ENCODE measurements around the gene TRMT11. TPM values are rescaled to one million over a fixed set of nuclear protein-coding genes. Genes with fewer than 3 reads are reported as not detected.
"Not testable (repeated sequence)": the region's sequence is repeated elsewhere in the genome, so short reads cannot be mapped to it uniquely, and the experiment has no call there.

TRMT11 gene
- 10 to 100 TPM; 30.8 to 34.4 (median 31.2) TPM for polyA plus RNA-seq (ENCODE audit: insufficient read length in 4 of 4)

DNA sequence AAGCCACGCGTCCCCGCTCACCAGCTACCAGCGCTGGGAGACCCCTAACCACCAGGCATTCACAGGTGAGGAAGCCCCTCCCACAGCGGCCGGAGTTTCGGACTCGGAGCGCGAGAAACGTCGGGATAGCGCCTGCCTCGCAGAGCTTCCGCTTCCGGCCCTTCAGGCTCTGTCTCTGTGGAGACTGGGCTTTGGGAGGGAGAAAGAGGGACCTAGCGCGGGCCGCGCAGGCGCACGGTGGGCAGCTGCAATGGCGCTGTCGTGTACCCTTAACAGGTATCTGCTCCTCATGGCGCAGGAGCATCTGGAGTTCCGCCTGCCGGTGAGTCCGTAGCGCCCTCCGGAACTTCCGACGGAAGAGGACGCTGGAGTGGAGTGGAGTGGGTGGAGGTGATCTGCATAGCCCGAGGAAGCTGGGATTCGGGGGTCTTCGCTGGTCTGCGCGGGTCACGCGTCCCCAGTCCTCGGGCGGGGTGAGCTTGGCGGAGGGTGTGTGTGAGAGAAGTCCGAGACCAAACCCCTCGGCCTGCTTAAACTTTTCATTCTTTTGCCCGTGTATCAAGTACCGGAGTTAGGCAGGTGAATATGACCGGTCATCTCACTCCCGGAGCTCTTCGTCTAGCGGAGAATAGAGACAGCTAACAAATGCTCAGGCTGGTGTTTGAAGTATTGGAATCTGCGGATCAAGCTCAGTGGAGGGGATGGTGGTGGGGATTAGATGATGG, at the start of gene TRMT11:
Gene TRMT11 (plus strand): TSS at position 240 of the 725 bp plus-strand sequence. CDS start 11 bp downstream, at position 251.
- peak; percentile 73 to 85 (median 83) for DNase-seq (ENCODE audit: low read depth in 4 of 4, low spot score in 3 of 4)

- no peak for DNase-seq (ENCODE audit: low read depth in 4 of 4, low spot score in 3 of 4)
Measured at GRCh38 chr6:125939026-125939425, 47.3 kb upstream of the TRMT11 start.

DNA sequence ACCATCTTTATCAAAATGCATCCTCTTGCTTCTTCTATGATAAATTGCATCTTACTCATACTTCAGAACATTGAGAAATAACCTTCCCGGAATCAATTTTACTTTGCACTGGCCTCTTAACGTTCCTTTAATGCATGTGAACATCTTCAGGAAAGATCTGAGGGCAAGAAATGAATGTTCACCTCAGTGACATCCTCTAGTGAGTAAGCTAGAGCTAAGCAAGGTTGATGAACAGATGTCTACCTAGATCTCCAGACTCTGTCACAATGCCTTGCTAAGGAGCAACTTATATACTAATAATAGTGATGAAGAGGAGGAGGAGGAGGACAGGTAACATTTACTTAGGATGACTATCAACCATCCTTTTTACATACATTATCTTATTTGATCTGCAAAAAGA, 46.5 kb upstream of the TRMT11 start:
- no peak for DNase-seq (ENCODE audit: low read depth in 4 of 4, low spot score in 3 of 4)

DNA sequence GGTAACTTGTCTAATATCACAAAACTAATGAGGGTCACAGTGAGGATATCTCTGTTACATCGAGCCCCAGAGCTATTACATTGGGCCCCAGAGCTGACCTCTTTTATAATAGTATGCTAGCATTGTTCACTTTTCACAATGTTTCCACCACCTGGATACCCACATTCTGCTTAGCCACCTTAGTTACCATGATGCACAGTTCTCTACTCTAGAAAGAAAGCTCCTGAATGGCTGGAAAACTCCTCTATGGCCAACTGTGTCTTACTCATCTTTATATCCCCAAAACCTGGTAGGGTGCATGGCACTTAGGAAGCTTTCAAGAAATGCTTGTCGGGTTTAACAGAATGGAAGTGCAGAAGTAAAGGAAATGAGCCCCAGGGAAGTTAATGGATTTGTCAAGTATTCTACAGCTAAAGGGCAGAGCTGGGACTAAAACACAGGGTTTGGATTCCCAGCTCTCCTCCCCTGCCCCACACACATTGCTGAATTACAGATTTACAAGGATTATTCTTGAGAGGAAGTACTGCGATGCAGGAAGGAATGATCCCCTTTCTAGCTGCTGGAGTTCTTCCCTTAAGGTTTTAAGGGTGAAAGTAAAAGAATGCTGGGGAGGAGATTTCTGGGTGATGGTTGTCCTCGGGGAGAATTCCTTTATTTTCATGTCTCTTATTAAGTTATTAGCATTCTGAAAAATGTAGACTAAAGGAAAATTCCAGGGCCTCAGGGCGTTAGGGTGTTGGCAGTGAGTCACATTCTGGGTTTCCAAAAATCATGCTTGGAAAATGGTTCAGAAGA, 45.9 kb upstream of the TRMT11 start:
- DNase-seq (ENCODE audit: low read depth in 4 of 4, low spot score in 3 of 4) = no peak

- DNase-seq (ENCODE audit: low read depth in 4 of 4, low spot score in 3 of 4) = no peak
Measured at GRCh38 chr6:125942672-125943527, 43.4 kb upstream of the TRMT11 start.

DNA sequence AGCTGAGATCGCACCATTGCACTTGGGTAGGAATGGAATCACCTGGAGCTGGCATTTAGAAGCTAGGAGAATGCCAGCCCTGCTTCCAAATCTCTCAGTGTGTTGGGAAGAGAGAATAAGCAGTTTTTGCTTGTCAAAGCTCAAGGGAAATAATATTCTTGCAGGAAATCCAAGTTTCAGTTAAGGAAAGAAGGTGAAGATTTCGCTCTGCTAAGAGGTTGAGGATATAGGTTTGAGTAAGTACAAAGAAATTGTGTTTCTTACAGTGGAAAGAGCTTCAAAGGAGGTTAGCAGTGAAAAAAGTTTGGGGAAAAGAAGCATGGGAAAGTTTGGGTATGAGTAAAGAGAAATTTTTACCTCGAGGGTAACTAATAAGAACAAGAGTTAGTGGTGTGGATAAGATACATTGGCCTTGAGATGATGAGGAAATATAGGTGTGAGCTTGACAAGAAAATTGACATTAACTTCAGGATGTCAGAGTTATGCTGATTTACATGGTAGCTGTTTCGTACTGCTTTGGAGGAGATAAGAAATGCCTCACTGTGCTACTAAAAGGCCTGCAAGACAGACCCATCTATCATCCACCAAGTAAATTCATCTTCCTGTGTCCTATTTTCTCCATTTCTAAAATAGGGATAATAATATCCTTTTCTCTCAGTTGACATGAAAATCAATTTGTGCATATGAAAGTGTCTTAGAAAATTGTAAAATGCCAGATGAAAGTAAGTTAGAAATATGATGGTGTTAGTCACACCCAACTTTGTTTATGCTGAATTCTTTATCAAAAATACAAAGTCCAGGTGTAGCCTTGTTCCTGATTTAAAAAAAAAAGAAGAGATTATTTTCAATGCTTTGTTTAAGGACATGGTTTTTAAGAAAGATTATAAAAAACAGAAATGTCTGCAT, 42.6 kb upstream of the TRMT11 start:
- DNase-seq (ENCODE audit: low read depth in 4 of 4, low spot score in 3 of 4) = no peak

DNA sequence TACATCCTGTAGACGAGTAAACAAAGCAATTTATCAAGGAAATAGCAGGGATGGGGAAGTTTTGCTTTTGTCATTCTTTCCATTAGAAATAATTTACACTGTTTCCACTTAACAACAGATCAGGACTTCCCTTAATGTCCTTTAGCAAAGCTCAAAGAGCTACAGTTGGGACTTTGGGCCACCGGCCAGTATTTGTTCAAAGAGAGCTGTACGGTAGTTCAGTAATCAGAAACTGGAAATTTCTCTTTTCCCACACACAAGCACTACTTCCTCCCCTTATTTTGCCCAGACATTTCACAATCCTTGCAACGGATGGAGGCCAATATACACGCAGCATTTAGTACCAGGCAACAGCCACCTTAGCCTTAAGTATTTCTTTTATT, 41.9 kb upstream of the TRMT11 start:
- peak in 1 of 4 donors; percentile 33 for DNase-seq (ENCODE audit: low read depth in 4 of 4, low spot score in 3 of 4)

DNA sequence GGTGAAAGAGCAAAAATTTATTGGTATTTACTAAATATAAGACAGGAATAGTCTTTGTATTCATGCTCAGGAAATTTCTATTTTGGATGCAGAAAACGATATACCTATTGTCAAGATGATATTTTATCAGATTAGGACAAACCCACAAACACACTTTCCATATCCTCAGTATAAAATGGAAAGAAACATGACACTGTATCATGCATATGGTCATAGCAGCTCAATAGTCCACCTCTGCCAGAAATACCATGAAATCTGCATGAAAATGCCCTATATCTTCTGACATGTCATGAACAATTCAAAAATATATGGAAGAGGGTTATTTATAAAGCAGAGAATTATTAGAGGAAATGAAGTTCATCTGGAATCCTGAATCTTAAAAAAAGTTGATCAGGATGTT, 41.4 kb upstream of the TRMT11 start:
- DNase-seq (ENCODE audit: low read depth in 4 of 4, low spot score in 3 of 4) = no peak

- DNase-seq (ENCODE audit: low read depth in 4 of 4, low spot score in 3 of 4) = no peak
Measured at GRCh38 chr6:125945378-125946141, 40.8 kb upstream of the TRMT11 start.

GRCh38 chr6:125947615-125948014, 38.7 kb upstream of the TRMT11 start:
- DNase-seq (ENCODE audit: low read depth in 4 of 4, low spot score in 3 of 4) = no peak

DNA sequence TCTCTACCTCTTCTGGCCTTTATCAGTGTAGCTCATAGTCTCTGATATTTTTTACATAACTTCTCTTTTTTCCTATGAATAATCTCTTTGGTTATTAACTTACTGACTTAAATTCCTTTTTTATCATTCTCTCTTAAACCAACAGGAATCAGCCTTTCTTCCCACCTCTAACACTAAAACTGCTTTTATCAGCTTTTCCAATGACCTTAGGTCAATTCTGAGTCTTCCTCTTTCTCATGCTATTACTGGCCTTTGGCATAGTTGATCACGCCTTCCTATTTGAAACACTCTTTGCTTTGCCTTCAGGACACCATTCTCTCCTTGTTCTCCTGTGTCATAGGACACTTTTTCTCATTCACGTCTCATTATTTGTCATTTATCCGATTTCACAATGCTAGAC, 37.9 kb upstream of the TRMT11 start:
- no peak for DNase-seq (ENCODE audit: low read depth in 4 of 4, low spot score in 3 of 4)

GRCh38 chr6:125949069-125949468, 37.3 kb upstream of the TRMT11 start:
- DNase-seq (ENCODE audit: low read depth in 4 of 4, low spot score in 3 of 4) = no peak

DNA sequence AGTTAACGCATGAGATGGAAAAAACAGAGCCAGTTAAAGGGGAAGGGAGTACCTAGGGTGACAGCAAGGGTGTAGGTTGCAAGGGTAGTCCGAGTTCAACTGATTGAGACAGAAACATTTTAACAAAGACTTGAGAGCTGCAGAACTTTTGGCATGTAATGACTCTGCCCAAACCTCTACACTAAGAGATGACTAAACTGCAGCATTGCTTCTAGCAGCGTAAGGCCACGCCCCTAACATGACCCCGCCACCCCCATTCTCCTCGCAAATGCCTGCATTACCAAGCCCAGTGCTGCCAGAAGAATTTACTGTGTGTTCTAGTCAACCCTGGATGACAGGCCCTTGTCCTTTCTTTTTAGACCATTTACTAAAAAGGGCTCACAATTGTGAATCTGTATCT, 36.0 kb upstream of the TRMT11 start:
- no peak for DNase-seq (ENCODE audit: low read depth in 4 of 4, low spot score in 3 of 4)

- DNase-seq (ENCODE audit: low read depth in 4 of 4, low spot score in 3 of 4) = not testable (repeated sequence)
Measured at GRCh38 chr6:125950716-125951115, 35.6 kb upstream of the TRMT11 start.

- no peak for DNase-seq (ENCODE audit: low read depth in 4 of 4, low spot score in 3 of 4)
Measured at GRCh38 chr6:125951323-125951722, 35.0 kb upstream of the TRMT11 start.

GRCh38 chr6:125952764-125953501, 33.4 kb upstream of the TRMT11 start:
- no peak for DNase-seq (ENCODE audit: low read depth in 4 of 4, low spot score in 3 of 4)

DNA sequence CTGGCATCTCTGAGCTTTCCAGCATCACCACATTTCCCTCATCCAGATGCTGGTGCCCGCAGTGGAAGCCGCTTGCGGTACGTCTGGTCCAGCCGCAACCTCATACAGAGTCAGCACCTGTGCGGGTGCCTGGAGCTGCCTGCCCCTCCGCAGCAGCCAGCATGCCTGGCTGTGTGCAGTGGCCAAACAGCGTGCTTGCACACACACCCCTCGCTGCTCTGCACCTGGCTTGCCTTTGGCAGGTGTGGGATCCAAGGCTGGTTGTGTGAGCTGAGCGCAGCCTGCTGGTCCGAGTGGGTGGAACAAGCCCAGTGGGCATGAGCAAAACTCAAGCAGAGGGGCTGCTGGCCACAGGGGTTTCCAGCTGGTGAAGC, 32.9 kb upstream of the TRMT11 start:
- no peak for DNase-seq (ENCODE audit: low read depth in 4 of 4, low spot score in 3 of 4)

GRCh38 chr6:125954735-125955339, 31.5 kb upstream of the TRMT11 start:
- DNase-seq (ENCODE audit: low read depth in 4 of 4, low spot score in 3 of 4) = no peak

Measured in left renal pelvis (tissue), 4 donors.